ENCODE measurements around the gene PDCD4. TPM values are rescaled to one million over a fixed set of nuclear protein-coding genes. Genes with fewer than 3 reads are reported as not detected.

Gene PDCD4
- total and polyA plus RNA-seq, 2 of the 8 experiments (the other 6 are each of a cell fraction or from before 2014, with no cell fraction given): 3.3 to 26.8 TPM

GRCh38 chr10:110944792-110945396 is 73.2 kb downstream of the PDCD4 start:
- no peak for DNase-seq (ENCODE audit: low read depth in 1 of 2, low spot score in 2 of 2)
- Histone ChIP-seq H3K14ac (ENCODE audit: insufficient read length) (no peak overlapping the region), H3K36me3 (ENCODE audit: control insufficient read depth in 2 of 4, insufficient read depth in 4 of 4, low read length in 3 of 4) (no peaks in the 10 kb centered on the region), H4K8ac (ENCODE audit: extremely low read depth, insufficient read depth, low read length) (no peak overlapping the region), H3K18ac (ENCODE audit: extremely low read depth, low read length) (no peak overlapping the region), H2AFZ (ENCODE audit: low read length) (no peak overlapping the region), H3K4ac (replicated peaks; ENCODE audit: insufficient read length, low read depth, low read length) (no peak overlapping the region), H3K9me3 (ENCODE audit: insufficient read depth in 2 of 2, low read depth in 1 of 2, low read length in 1 of 2) (no peaks in the 10 kb centered on the region), H3K4me3 (ENCODE audit: extremely low read depth in 1 of 4, insufficient read depth in 2 of 4, low read depth in 3 of 4, low read length in 4 of 4) (no peak overlapping the region), H2AK5ac (ENCODE audit: low read depth, low read length) (no peak overlapping the region), H3K9ac (replicated peaks in 1 of 4; ENCODE audit: extremely low read depth in 1 of 4, low read depth in 3 of 4, low read length in 3 of 4) (no peak overlapping the region), H3K23ac (ENCODE audit: insufficient read length) (no peak overlapping the region), H2BK20ac (ENCODE audit: low read length) (no peak overlapping the region), H4K20me1 (replicated peaks in 1 of 2; ENCODE audit: control insufficient read depth in 1 of 2, insufficient read depth in 2 of 2, low read length in 2 of 2) (peaks cover 0 to 5% of the 10 kb centered on the region in 2 experiments), H4K91ac (replicated peaks; ENCODE audit: insufficient read length, low read length) (no peak overlapping the region), H2BK5ac (ENCODE audit: low read depth, low read length) (no peak overlapping the region), H3K56ac (replicated peaks; ENCODE audit: insufficient read length, low read depth, low read length) (no peak overlapping the region), H3K4me2 (ENCODE audit: insufficient read depth in 1 of 2, low read depth in 2 of 2, low read length in 2 of 2) (no peak overlapping the region), H2BK12ac (ENCODE audit: low read depth, low read length) (no peak overlapping the region), H3K4me1 (replicated peaks in 1 of 4; ENCODE audit: control insufficient read depth in 3 of 4, insufficient read depth in 4 of 4, low read length in 3 of 4) (peaks cover 0 to 4% (median 0%) of the 10 kb centered on the region in 4 experiments; a peak in 1 of 7 replicates), H3K23me2 (ENCODE audit: low read depth, low read length) (no peaks in the 10 kb centered on the region), H3K79me1 (ENCODE audit: low read depth, low read length) (peaks cover 5% of the 10 kb centered on the region), H3K79me2 (ENCODE audit: control insufficient read depth in 1 of 2, insufficient read depth in 2 of 2, low read length in 2 of 2) (peaks cover 0 to 71% of the 10 kb centered on the region in 2 experiments; a peak in 2 of 4 replicates), H3K27ac (ENCODE audit: low read depth, low read length) (0 out of 2 replicates have a peak overlapping the region, but pooled peaks have one; percentile 48), H4K5ac (ENCODE audit: insufficient read length, low read depth, low read length) (no peak overlapping the region), H2BK120ac (replicated peaks; ENCODE audit: low read depth, low read length) (no peak overlapping the region), H2BK15ac (ENCODE audit: low read length) (no peak overlapping the region), H3K27me3 (replicated peaks in 1 of 4; ENCODE audit: control insufficient read depth in 3 of 4, extremely low read depth in 1 of 4, insufficient read depth in 3 of 4, low read length in 3 of 4) (no peaks in the 10 kb centered on the region)
- FAIRE-seq: no peak
- TF ChIP-seq POLR2AphosphoS5 (IDR thresholded peaks at IDR 0.05; ENCODE audit: low read depth, low read length) (no peak), CEBPB (IDR thresholded peaks at IDR 0.05; ENCODE audit: low read depth, low read length) (no peak), HDAC2 (IDR thresholded peaks at IDR 0.05; ENCODE audit: borderline replicate concordance in 1 of 2, low read depth in 2 of 2, low read length in 2 of 2) (no peak)
- ChIA-PET POLR2A (ENCODE audit: partially characterized antibody) (no interaction called here), CTCF (ENCODE audit: partially characterized antibody) (interaction anchor here (1.4 kb wide), 1 partner anchor 131 kb away, joined by 5 read pairs; no protein-coding TSS in a partner anchor)
- WGBS, 2 experiments (ENCODE audit: extremely low coverage in 1 of 2, insufficient coverage in 1 of 2, insufficient read length in 1 of 2, insufficient replicate concordance in 2 of 2, low coverage in 1 of 2, low lambda C conversion rate in 2 of 2, missing lambda C conversion rate in 1 of 2): 85% methylated on average over 5 of the region's 5 CpGs; no CpG with 5 or more reads in 1 of the 2 experiments
